ENCODE data around the gene MOB3A.

DNA sequence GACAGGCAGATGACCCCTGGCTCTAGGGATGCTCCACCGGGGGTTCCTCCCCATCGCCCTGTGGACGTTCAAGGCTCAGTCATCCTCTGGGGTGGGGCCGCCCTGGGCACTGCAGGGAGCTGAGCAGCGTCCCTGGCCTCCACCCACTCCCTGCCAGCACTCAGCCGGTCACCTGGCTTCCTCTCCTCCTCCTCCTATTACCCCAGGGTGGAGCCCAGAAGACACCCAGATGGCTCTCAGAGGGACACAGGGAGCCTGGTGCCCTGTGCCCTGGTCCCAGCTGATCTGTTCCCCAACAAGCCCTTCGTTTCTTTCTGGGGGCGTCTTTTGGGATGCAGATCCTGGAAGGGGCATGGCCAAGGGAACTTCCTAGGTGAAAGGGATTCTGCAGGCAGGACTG is 41.4 kb downstream of the MOB3A start:
- no peak for TF ChIP-seq POLR2AphosphoS5 (IDR thresholded peaks at IDR 0.05)
- TF ChIP-seq POLR2A (IDR thresholded peaks at IDR 0.05) = no peak
- TF ChIP-seq CTCF (IDR thresholded peaks at IDR 0.05) = no peak
- no peak for TF ChIP-seq EP300 (IDR thresholded peaks at IDR 0.05)

Data from upper lobe of left lung (tissue), 4 donors.